GM21825 (cell line): Measurements from ENCODE around the gene MIAT.

Source experiments
- ATAC-seq: cut with Tn5 transposase; IDR thresholded peaks from one replicate; pipeline ENCODE4 v1.9.1; 2021; ENCODE audit warnings: mild to moderate bottlenecking, moderate library complexity; ENCODE audit not compliant: unreplicated experiment

The MIAT gene

DNA sequence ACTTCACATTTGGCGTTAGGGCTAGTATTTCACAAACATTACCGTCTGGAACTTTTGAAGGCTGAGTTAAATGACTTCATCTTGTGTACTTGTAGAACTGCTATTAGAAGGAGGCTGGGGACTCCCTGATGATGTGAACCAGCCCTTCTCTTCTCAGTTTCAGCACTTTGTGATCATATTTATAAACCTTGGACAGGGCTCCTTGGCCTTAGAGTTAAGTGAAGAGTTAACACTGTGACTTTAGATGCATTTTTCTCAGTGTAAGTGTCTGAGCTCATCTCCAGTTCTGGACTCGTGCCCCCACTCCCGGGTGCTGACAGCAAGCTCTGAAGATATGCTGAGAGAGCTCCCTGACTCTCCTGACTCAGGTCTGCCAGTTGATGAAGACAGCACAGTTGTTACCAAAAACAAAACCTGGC, 8.4 kb downstream of the MIAT start:
- ATAC-seq, result no peak

GRCh38 chr22:26667140-26667539, 9.8 kb downstream of the MIAT start:
- no peak for ATAC-seq

DNA sequence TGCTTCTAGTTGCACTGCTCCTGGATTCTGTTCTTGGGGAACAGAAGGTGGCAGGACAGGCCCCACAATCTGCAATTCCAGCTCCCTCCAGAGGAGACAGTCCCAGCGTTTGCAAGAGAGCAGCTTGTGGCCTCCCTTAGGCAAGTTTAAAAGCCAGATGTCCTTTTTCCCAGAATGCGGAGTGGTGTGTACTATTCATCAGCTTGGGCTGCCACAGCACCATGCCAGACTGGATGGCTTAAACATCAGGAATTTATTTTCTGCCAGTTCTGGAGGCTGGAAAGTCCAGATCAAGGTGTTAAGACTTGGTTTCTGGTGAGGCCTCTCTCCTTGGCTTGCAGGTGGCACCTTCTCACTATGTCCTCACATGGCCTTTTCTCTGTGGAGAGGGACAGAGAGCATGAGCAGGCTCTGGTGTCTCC, 11.7 kb downstream of the MIAT start:
- no peak for ATAC-seq

- no peak for ATAC-seq
Measured at GRCh38 chr22:26670459-26670858, 13.1 kb downstream of the MIAT start.

DNA sequence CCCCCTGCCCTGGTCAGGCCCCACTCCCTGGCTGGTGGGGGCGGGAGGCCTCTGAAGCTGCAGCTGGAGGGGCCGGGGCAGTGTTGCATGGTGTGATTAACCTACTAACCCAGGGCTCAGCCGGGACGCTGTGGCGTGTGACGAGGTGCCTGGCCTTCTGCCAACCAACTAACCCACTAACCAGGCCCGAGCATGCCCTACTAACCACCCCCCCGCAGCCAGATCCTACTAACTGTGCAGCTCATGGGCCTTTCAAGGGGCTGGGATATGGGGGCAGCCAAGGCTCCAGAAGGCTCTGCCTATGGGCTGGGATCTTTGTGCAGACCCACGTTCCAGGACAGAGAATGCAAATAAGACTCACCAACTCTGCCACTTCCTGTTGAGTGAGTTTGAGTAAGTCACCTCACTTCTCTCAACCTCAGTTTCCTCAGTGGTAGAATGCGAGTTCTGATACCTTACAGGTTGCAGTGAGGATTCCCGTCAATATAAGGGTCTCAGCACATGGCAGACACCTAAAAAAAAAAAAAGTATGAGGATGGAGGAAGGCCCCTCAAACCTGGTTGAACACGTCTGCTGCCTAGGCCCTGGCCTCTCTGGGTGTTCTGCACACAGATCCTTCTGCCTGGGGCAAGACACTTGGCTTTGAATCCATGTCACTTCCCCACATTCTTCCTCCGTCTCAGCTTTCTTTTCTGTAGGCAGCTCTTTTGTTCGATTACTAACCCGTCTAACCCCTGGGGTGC, 14.1 kb downstream of the MIAT start:
- ATAC-seq, result peak; percentile 22

DNA sequence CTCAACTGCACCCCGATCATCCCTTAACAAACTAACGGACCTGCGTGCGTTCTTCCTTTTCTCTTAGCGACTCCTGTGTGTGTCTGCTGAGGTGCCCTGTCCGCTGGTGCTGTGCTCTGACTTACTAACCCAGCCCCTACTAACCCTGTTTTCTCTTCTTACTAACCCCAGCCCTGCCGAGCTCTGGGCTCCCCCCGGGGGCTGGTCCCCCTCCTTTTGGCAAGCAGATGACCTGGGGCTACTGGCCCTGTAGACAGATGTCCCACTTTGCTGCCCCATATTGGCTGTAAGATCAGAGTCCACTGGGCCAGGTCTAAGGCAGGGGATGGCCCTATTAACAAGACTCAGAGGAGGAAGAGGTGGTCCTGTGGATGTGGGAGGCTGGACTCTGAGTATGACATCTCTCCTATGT, 14.7 kb downstream of the MIAT start:
- peak; percentile 17 for ATAC-seq

GRCh38 chr22:26672590-26673468, 15.4 kb downstream of the MIAT start:
- peak; percentile 51 for ATAC-seq

- no peak for ATAC-seq
Measured at GRCh38 chr22:26673486-26673885, 16.1 kb downstream of the MIAT start.

- ATAC-seq, result no peak
Measured at GRCh38 chr22:26674211-26675190, 17.1 kb downstream of the MIAT start.

GRCh38 chr22:26675687-26676268, 18.4 kb downstream of the MIAT start:
- ATAC-seq, result no peak

GRCh38 chr22:26677217-26677616, 19.8 kb downstream of the MIAT start:
- no peak for ATAC-seq

DNA sequence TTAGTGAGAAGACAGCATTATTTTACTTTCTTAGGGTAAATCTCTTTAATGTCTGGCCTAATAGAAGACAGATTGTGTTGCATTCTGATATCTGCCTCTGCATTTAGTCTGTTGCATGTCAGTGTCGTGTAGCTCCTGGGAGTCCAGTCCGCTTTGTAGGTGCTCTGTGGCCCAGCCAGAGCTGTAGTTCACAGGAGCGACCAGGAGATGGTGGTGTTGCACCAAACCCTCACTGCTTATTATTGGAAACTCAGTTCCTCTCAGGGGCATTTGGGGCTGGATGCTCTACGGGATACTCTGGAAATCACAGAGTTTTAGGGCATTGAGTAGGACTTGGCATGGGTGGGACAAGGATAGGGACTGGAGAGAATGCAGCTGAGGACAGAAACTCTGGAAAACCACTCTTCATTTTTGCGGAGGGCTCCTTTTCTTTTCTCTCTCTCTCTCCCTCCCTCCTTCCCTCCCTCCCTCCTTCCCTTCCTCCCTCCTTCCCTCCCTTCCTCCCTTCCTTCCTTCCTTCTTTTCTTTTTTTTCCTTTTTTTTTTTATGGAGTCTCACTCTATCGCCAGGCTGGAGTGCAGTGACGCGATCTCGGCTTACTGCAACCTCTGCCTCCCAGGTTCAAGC, 21.7 kb downstream of the MIAT start:
- no peak for ATAC-seq

DNA sequence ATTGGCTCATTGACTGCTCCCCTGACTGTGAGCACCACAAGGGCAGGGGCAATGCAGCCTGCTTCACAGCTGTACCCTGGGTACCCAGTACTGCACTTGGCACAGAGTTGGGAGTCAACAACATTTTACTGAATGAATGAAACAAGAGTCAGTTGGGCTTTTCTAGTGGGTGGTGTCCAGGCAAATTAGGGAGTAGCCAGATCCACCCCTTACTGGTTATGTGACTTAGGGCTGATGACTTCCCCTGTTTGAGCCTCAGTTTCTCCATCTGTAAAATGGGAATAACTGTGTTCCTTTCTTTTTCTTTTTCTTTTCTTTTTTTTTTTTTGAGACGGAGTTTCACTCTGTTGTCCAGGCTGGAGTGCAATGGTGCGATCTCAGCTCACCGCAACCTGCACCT, 23.1 kb downstream of the MIAT start:
- no peak for ATAC-seq

DNA sequence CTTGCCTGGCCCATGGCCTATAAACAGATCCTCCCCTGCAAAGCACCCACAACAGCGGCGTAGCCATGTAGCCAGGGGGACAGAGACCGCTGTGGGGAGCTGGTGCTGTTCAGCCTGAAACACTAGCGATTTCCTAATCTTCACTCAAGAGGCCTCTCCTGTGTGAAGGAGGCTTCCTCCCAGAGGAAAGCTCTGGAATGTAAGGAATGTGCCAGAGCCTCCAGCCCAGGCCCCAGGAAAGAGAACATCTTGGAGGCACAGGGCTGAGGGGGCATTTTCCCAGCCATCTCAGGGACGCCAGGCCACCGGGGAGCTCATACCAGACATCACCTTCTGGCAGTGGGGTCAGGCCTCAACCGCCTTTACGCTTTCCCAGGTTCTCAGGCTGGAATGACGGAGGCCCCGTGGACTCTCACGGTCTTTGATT, 24.0 kb downstream of the MIAT start:
- no peak for ATAC-seq

DNA sequence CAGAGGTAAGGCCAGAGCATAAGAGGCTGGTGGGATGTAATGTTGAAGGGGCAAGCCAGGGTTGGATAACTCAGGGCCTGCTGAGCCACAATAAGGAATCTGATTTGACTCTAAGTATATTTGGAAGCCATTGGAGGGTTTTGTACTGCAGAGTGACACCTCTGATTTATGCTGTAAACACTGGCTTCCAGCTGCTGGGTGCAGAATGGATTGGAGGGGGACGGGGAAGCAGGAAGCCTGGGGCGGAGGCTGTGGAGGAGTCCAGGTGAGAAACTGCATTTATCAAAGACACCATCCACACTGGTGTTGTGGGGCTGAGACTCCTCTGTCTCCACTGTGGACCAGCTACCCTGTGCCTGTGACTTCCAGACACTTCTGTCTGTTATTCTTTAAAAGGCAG, 26.8 kb downstream of the MIAT start:
- ATAC-seq, result no peak

DNA sequence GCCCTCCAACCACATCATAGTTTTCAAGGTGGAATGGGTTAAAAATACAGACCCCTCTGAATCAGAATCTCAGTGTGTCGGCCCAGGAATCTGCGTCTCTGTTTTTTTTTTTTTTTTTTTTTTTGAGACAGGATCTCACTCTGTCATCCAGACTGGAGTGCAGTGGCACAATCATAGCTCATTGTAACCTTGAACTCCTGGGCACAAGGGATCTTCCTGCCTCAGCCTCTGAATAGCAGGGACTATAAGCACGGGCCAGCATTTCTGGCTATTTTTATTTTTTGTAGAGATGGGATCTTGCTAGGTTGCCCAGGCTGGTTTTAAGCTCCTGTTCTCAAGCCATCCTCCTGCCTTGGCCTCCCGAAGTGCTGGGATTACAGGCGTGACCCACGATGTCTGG, 28.2 kb downstream of the MIAT start:
- no peak for ATAC-seq

DNA sequence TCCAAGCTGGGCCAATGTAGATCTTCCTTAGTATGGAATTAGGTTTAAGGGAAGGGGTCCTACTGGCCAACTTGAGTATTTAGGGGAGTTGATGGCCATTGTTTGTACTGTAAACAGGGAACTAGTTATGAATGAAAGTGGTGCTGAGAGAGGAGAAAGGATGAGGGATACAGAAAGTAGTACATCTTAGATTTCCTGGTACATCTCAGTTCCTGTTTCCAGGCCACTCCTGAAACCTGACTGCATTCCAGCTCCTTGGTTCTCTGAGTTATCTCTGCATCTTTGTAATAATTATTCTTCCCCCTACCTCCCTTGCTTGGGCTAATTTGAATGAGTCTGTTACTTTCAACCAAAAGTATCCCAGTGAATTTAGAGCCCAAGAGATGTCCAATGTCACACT, 30.1 kb downstream of the MIAT start:
- ATAC-seq, result no peak

GRCh38 chr22:26689513-26690301, 32.3 kb downstream of the MIAT start:
- ATAC-seq, result no peak

DNA sequence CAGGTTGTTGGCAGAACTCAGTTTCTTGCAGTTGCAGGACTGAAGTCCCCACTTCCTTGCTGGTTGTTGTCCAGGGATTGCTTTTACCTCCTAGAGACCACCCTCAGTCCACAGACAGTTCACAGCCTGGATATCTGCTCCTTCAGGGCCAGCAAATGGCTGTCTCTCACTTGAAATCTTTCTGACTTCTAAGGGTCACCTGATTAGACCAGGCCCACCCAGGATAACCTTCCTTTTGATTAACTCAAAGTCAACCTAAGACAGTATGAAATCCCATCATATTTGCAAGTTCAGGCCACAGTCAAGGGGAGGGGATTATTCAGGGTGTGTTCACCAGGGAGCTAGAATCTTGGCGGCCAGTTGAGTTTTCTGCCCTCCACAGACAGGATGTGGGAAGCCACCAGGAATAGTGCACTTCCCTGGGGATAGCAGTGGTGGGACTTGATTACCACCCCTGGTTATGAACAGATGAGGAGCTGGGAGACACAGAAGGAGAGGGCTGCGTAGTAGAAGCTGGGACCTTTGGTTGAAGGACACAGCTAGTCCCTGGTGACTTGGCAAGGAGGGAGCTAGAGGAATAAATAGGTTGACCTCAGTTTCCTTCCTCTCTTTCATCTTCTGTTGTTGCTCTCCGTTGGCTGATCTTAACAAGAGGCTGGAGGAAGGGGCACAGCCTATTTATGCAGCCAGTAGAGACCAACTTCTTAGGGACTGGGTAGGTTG, 33.4 kb downstream of the MIAT start:
- ATAC-seq, result no peak
